Jurkat, Clone E6-1 (cell line): ENCODE measurements around the gene NEDD4L.
"Not testable (repeated sequence)": the region's sequence is repeated elsewhere in the genome, so short reads cannot be mapped to it uniquely, and the experiment has no call there.

Experiments used
- DNase-seq: peaks from one replicate; pipeline ENCODE4 v3.0.0-alpha.2; 2011; ENCODE audit warnings: low read depth, low spot score
- H3K4me3 ChIP-seq: 2 replicates; pipeline ENCODE4 v1.5.1; 2011; ENCODE audit warnings: mild to moderate bottlenecking, low read length, control low read depth, moderate library complexity

NEDD4L gene

GRCh38 chr18:58431215-58431614, 387.2 kb downstream of the NEDD4L start:
- no peak overlapping the region for H3K4me3 ChIP-seq
- no peak for DNase-seq

- DNase-seq, result no peak
- H3K4me3 ChIP-seq, result no peak overlapping the region
These were observed 388.2 kb downstream of the NEDD4L start for GRCh38 chr18:58432050-58432727.

- not testable (repeated sequence) for DNase-seq, H3K4me3 ChIP-seq
These were observed 391.4 kb downstream of the NEDD4L start for GRCh38 chr18:58435221-58436005.

GRCh38 chr18:58438161-58438957, 394.3 kb downstream of the NEDD4L start:
- no peak overlapping the region for H3K4me3 ChIP-seq

GRCh38 chr18:58438958-58439300, 394.9 kb downstream of the NEDD4L start:
- no peak overlapping the region for H3K4me3 ChIP-seq
- no peak for DNase-seq

More at GRCh38 chr18:58438161-58438957, 394.3 kb downstream of the NEDD4L start:
- no peak for DNase-seq

GRCh38 chr18:58443671-58444070, 399.6 kb downstream of the NEDD4L start:
- no peak overlapping the region for H3K4me3 ChIP-seq
- no peak for DNase-seq

GRCh38 chr18:58446391-58447060, 402.5 kb downstream of the NEDD4L start:
- DNase-seq, result no peak
- H3K4me3 ChIP-seq, result no peak overlapping the region

GRCh38 chr18:58447402-58448095, 403.5 kb downstream of the NEDD4L start:
- DNase-seq, result no peak
- no peak overlapping the region for H3K4me3 ChIP-seq

GRCh38 chr18:58449464-58449863, 405.4 kb downstream of the NEDD4L start:
- no peak for DNase-seq

More at GRCh38 chr18:58449464-58449863, 405.4 kb downstream of the NEDD4L start:
- no peak overlapping the region for H3K4me3 ChIP-seq
